OCI-LY7 (cell line): ENCODE measurements around the gene CFAP119. TPM values are rescaled to one million over a fixed set of nuclear protein-coding genes. Genes with fewer than 3 reads are reported as not detected.

Experiments
- BruUV-seq: library from RNA; stranded (reverse); fragments of 400-500 nt; replicated peaks from 2 replicates; lab custom pipeline; 2021; lab: Mats Ljungman, UMichigan
- CTCF ChIA-PET: fragments of 300-600 bp; sonication (Branson Sonifier 250); formaldehyde crosslinking; loops from one replicate; lab custom pipeline; 2022; ENCODE audit warnings: antibody characterized with exemption; ENCODE audit not compliant: unreplicated experiment; lab: Charles Lee
- POLR2A ChIA-PET: fragments of 300-600 bp; sonication (Branson Sonifier 250); formaldehyde crosslinking; loops from one replicate; lab custom pipeline; 2022; ENCODE audit warnings: antibody characterized with exemption; lab: Charles Lee
- DNase-seq: peaks from one replicate; pipeline ENCODE4 v3.0.0-alpha.2; 2015; ENCODE audit warnings: low spot score
- H2AFZ ChIP-seq: fragments of 200-600 bp; sonication (generic), shearing (Covaris generic); 2 replicates; pipeline ENCODE4 v1.6.1; 2014; ENCODE audit warnings: mild to moderate bottlenecking, antibody characterized with exemption, low read length, moderate library complexity
- H3K27ac ChIP-seq: fragments of 200-600 bp; sonication (generic); 2 replicates; pipeline ENCODE4 v1.5.1; 2014; ENCODE audit warnings: mixed run types, low read depth, mild to moderate bottlenecking, moderate library complexity, low read length, inconsistent platforms; ENCODE audit not compliant: poor library complexity, severe bottlenecking
- H3K36me3 ChIP-seq: fragments of 200-600 bp; sonication (generic); 2 replicates; pipeline ENCODE4 v1.6.1; 2014; ENCODE audit warnings: mild to moderate bottlenecking, antibody characterized with exemption, low read length, moderate library complexity, mixed read lengths; ENCODE audit not compliant: insufficient read depth
- H3K4me1 ChIP-seq: fragments of 200-600 bp; sonication (generic); 2 replicates; pipeline ENCODE4 v1.5.1; 2014; ENCODE audit warnings: mild to moderate bottlenecking, low read length; ENCODE audit not compliant: insufficient read depth, poor library complexity, severe bottlenecking
- H3K4me2 ChIP-seq: fragments of 200-600 bp; sonication (generic); 2 replicates; pipeline ENCODE4 v1.6.1; 2014; ENCODE audit warnings: mild to moderate bottlenecking, low read length
- H3K4me3 ChIP-seq: fragments of 200-600 bp; sonication (generic); 2 replicates; pipeline ENCODE4 v1.5.1; 2014; ENCODE audit warnings: mild to moderate bottlenecking, low read depth, low read length; ENCODE audit not compliant: poor library complexity, severe bottlenecking
- H3K79me2 ChIP-seq: fragments of 200-600 bp; sonication (generic); 2 replicates; pipeline ENCODE4 v1.6.1; 2016; ENCODE audit warnings: low read depth, mild to moderate bottlenecking, low read length, moderate library complexity, mixed read lengths; ENCODE audit not compliant: insufficient read depth
- H3K9me2 ChIP-seq: fragments of 200-600 bp; sonication (generic); 2 replicates; pipeline ENCODE4 v1.6.1; 2016; ENCODE audit warnings: mild to moderate bottlenecking, low read length, mixed read lengths; ENCODE audit not compliant: insufficient read depth
- H3K9me3 ChIP-seq: fragments of 200-600 bp; sonication (generic); 2 replicates; pipeline ENCODE4 v1.6.1; 2014; ENCODE audit warnings: mild to moderate bottlenecking, mixed run types, low read length, mixed read lengths
- H4K20me1 ChIP-seq: fragments of 200-600 bp; sonication (generic); 2 replicates; pipeline ENCODE4 v1.6.1; 2014; ENCODE audit warnings: mild to moderate bottlenecking, antibody characterized with exemption, low read length, moderate library complexity, mixed read lengths; ENCODE audit not compliant: insufficient read depth
- CTCF ChIP-seq: fragments of 200-600 bp; sonication (generic); conservative IDR thresholded peaks from 2 replicates; pipeline ENCODE4 v1.5.1; 2014; ENCODE audit warnings: mild to moderate bottlenecking, antibody characterized with exemption, low read length, moderate library complexity, mixed read lengths
- EZH2phosphoT487 ChIP-seq: fragments of 200-600 bp; sonication (generic); IDR thresholded peaks from 2 replicates; pipeline ENCODE4 v1.6.1; 2018; ENCODE audit warnings: low read depth, borderline replicate concordance, mild to moderate bottlenecking, mixed run types, antibody characterized with exemption, low read length, moderate library complexity, mixed read lengths
- intact Hi-C: fragments of 100-400 bp; cut with micrococcal nuclease; formaldehyde crosslinking; loops from one replicate; pipeline ENCODE4 v1.10.0; 2022; ENCODE audit not compliant: unreplicated experiment
- total RNA-seq, 2 experiments: library from RNA; depleted of rRNA in 1 of 2; stranded (reverse); fragments of >200 nt in 1 of 2; shearing (Covaris generic) in 1 of 2; gene quantifications; 2 replicates each; pipeline ENCODE4 v1.2.3, GENCODE V29; 2014 to 2022

The CFAP119 gene
- total RNA-seq, 2 experiments from 2014 or later = 25.0 to 27.4 TPM

DNA sequence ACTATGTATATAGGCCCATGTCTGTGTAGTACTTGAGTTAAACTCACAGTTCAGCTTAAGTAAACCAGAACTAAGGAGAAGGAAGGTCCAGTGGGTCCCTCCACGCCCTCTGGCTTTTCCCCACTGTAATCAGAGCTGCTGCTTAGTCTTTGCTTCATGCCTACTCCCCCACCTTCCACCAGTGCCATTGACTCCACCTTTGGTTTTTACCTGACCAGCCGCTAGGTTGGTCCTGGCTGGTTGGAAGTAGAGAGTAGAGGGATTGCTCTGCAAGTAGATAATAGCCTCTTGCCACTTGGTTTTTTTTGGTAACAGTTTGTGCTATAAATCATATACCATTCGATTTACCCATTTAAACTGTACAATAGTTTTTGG, 36.5 kb downstream of the CFAP119 start:
- Histone ChIP-seq H2AFZ (no peak overlapping the region), H4K20me1 (no peaks in the 10 kb centered on the region), H3K79me2 (0 out of 2 replicates have a peak, but pooled peaks cover 3% of the 10 kb centered on the region), H3K4me1 (no peaks in the 10 kb centered on the region), H3K27ac (no peak overlapping the region), H3K9me3 (no peaks in the 10 kb centered on the region), H3K4me2 (no peak overlapping the region), H3K9me2 (no peaks in the 10 kb centered on the region), H3K36me3 (peaks cover 100% of the 10 kb centered on the region), H3K4me3 (no peak overlapping the region)
- TF ChIP-seq EZH2phosphoT487 = no peak
- CTCF ChIA-PET = no interaction called here
- no peak for DNase-seq
- POLR2A ChIA-PET = interaction anchor here (0.6 to 0.8 kb wide), 3 partner anchors 10 to 293 kb away, joined by 3 read pairs; no protein-coding TSS in a partner anchor
- BruUV-seq = no TSS peak
- intact Hi-C loops = no loop called here

GRCh38 chr16:30724641-30725417, 37.0 kb downstream of the CFAP119 start:
- Histone ChIP-seq H2AFZ (no peak overlapping the region), H3K4me3 (no peak overlapping the region), H3K36me3 (peaks cover 100% of the 10 kb centered on the region), H3K27ac (no peak overlapping the region), H4K20me1 (no peaks in the 10 kb centered on the region), H3K4me2 (no peak overlapping the region), H3K9me3 (no peaks in the 10 kb centered on the region), H3K79me2 (0 out of 2 replicates have a peak, but pooled peaks cover 3% of the 10 kb centered on the region), H3K4me1 (no peaks in the 10 kb centered on the region), H3K9me2 (no peaks in the 10 kb centered on the region)
- ChIA-PET POLR2A (interaction anchor here (0.6 to 0.8 kb wide), 2 partner anchors 11 to 13 kb away, joined by 3 read pairs; no protein-coding TSS in a partner anchor), CTCF (no interaction called here)
- no peak for DNase-seq
- intact Hi-C loops = no loop called here
- no peak for TF ChIP-seq EZH2phosphoT487
- TF ChIP-seq CTCF = no peak
- no TSS peak for BruUV-seq

DNA sequence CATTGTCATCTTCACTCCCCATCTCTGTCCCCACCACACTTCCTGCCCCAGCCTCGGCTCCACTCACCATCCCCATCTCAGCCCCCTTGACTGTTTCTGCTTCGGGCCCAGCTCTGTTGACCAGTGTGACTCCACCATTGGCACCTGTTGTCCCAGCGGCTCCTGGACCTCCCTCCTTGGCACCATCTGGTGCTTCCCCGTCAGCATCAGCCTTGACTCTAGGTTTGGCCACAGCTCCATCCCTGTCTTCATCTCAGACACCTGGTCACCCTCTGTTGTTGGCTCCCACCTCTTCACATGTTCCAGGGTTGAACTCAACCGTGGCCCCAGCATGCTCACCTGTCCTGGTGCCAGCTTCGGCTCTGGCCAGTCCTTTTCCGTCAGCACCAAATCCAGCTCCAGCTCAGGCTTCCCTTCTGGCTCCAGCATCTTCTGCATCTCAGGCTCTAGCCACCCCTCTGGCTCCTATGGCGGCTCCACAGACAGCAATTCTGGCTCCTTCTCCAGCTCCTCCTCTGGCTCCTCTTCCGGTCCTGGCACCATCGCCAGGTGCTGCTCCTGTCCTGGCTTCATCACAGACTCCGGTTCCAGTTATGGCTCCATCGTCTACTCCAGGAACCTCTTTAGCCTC, 38.0 kb downstream of the CFAP119 start:
- no peaks in the 10 kb centered on the region for H3K9me2 ChIP-seq
- intact Hi-C loops = no loop called here
- DNase-seq = no peak
- H3K27ac ChIP-seq = no peak overlapping the region
- no peaks in the 10 kb centered on the region for H4K20me1 ChIP-seq
- peaks cover 97% of the 10 kb centered on the region for H3K36me3 ChIP-seq
- H3K4me2 ChIP-seq = no peak overlapping the region
- BruUV-seq = TSS peak; percentile 46
- no peaks in the 10 kb centered on the region for H3K4me1 ChIP-seq
- H3K4me3 ChIP-seq = no peak overlapping the region
- POLR2A ChIA-PET = no interaction called here
- no peak overlapping the region for H2AFZ ChIP-seq
- CTCF ChIA-PET = no interaction called here
- H3K9me3 ChIP-seq = no peaks in the 10 kb centered on the region
- 0 out of 2 replicates have a peak, but pooled peaks cover 3% of the 10 kb centered on the region for H3K79me2 ChIP-seq
- TF ChIP-seq EZH2phosphoT487 (no peak), CTCF (no peak)
